SK-N-SH treated with all-trans-retinoic acid at 6 μM for 48 hours (cell line): ENCODE measurements around the gene KCNQ5.

Source experiments
- ATAC-seq: fragments of 200-7000 bp; cut with Tn5 transposase; 3 replicates; pipeline ENCODE4 v1.9.1; 2020; ENCODE audit warnings: mild to moderate bottlenecking, moderate library complexity
- BACH2 ChIP-seq: fragments of 250-450 bp; sonication (Bioruptor Pico); IDR thresholded peaks from 2 replicates; pipeline ENCODE4 v1.9.0; 2021; ENCODE audit warnings: mild to moderate bottlenecking, borderline replicate concordance
- CREB5 ChIP-seq: fragments of 250-450 bp; sonication (Bioruptor Pico); IDR thresholded peaks from 2 replicates; pipeline ENCODE4 v1.5.1; 2020; ENCODE audit warnings: low read depth, mild to moderate bottlenecking, moderate library complexity
- CSDC2 ChIP-seq: fragments of 250-450 bp; sonication (Bioruptor Pico); IDR thresholded peaks from 2 replicates; pipeline ENCODE4 v1.5.0; 2020; ENCODE audit warnings: mild to moderate bottlenecking, moderate library complexity
- CSRNP3 ChIP-seq: fragments of 250-450 bp; sonication (Bioruptor Pico); IDR thresholded peaks from 2 replicates; pipeline ENCODE4 v1.5.1; 2021; ENCODE audit warnings: mild to moderate bottlenecking, moderate library complexity
- ESRRG ChIP-seq: fragments of 250-450 bp; sonication (Bioruptor Pico); IDR thresholded peaks from 2 replicates; pipeline ENCODE4 v1.6.1; 2021; ENCODE audit warnings: mild to moderate bottlenecking
- GLIS3 ChIP-seq: fragments of 250-450 bp; sonication (Bioruptor Pico); IDR thresholded peaks from 2 replicates; pipeline ENCODE4 v1.5.0; 2020; ENCODE audit warnings: mild to moderate bottlenecking, moderate library complexity
- ISL1 ChIP-seq: fragments of 250-450 bp; sonication (Bioruptor Pico); IDR thresholded peaks from 2 replicates; pipeline ENCODE4 v2.1.2; 2022; ENCODE audit warnings: mild to moderate bottlenecking, moderate library complexity
- OSR1 ChIP-seq: fragments of 250-450 bp; sonication (Bioruptor Pico); IDR thresholded peaks from 2 replicates; pipeline ENCODE4 v1.8.0; 2022; ENCODE audit warnings: moderate library complexity, mild to moderate bottlenecking, inconsistent platforms
- PATZ1 ChIP-seq: fragments of 250-450 bp; sonication (Bioruptor Pico); IDR thresholded peaks from 2 replicates; pipeline ENCODE4 v1.8.0; 2020; ENCODE audit warnings: mild to moderate bottlenecking, moderate library complexity, borderline replicate concordance
- POU6F1 ChIP-seq: fragments of 250-450 bp; sonication (Bioruptor Pico); IDR thresholded peaks from 2 replicates; pipeline ENCODE4 v1.8.0; 2021; ENCODE audit warnings: low read depth, mild to moderate bottlenecking, moderate library complexity, borderline replicate concordance
- PPARA ChIP-seq: fragments of 250-450 bp; sonication (Bioruptor Pico); IDR thresholded peaks from 2 replicates; pipeline ENCODE4 v1.5.0; 2020; ENCODE audit warnings: mild to moderate bottlenecking, borderline replicate concordance
- RARB ChIP-seq: fragments of 250-450 bp; sonication (Bioruptor Pico); IDR thresholded peaks from 2 replicates; pipeline ENCODE4 v1.8.0; 2021; ENCODE audit warnings: mild to moderate bottlenecking, moderate library complexity
- SNAI2 ChIP-seq: fragments of 250-450 bp; sonication (Bioruptor Pico); IDR thresholded peaks from 2 replicates; pipeline ENCODE4 v1.5.0; 2020; ENCODE audit warnings: mild to moderate bottlenecking, moderate library complexity
- TCF4 ChIP-seq: fragments of 250-450 bp; sonication (Bioruptor Pico); IDR thresholded peaks from 2 replicates; pipeline ENCODE4 v1.8.0; 2021; ENCODE audit warnings: mild to moderate bottlenecking, moderate library complexity, borderline replicate concordance
- TOX ChIP-seq: fragments of 250-450 bp; sonication (Bioruptor Pico); IDR thresholded peaks from 2 replicates; pipeline ENCODE4 v1.8.0; 2021; ENCODE audit warnings: mild to moderate bottlenecking, moderate library complexity, borderline replicate concordance
- TSHZ2 ChIP-seq: fragments of 250-450 bp; sonication (Bioruptor Pico); IDR thresholded peaks from 2 replicates; pipeline ENCODE4 v1.5.0; 2020; ENCODE audit warnings: mild to moderate bottlenecking, moderate library complexity
- ZFP3 ChIP-seq: fragments of 250-450 bp; sonication (Bioruptor Pico); IDR thresholded peaks from 2 replicates; pipeline ENCODE4 v1.5.0; 2020; ENCODE audit warnings: mild to moderate bottlenecking, moderate library complexity
- ZNF565 ChIP-seq: fragments of 450-650 bp; formaldehyde crosslinking; conservative IDR thresholded peaks from 2 replicates; pipeline ENCODE4 v1.5.0; 2020; ENCODE audit warnings: low read depth, mild to moderate bottlenecking, moderate library complexity
- ZNF70 ChIP-seq: fragments of 450-650 bp; formaldehyde crosslinking; IDR thresholded peaks from 2 replicates; pipeline ENCODE4 v1.5.0; 2020; ENCODE audit warnings: mild to moderate bottlenecking, moderate library complexity
- ZNF8 ChIP-seq: fragments of 450-650 bp; formaldehyde crosslinking; IDR thresholded peaks from 2 replicates; pipeline ENCODE4 v1.5.0; 2020; ENCODE audit warnings: mild to moderate bottlenecking, moderate library complexity

Gene KCNQ5

GRCh38 chr6:72863131-72863530 is 241.3 kb downstream of the KCNQ5 start:
- TF ChIP-seq PPARA (CRISPR knock-in tag) (no peak), BACH2 (CRISPR knock-in tag) (no peak), ZNF8 (CRISPR knock-in tag) (no peak), CSDC2 (CRISPR knock-in tag) (no peak), ESRRG (no peak), CSRNP3 (CRISPR knock-in tag) (no peak), ISL1 (CRISPR knock-in tag) (no peak), GLIS3 (CRISPR knock-in tag) (no peak), ZFP3 (no peak)
- no peak for ATAC-seq

- TF ChIP-seq ZFP3 (no peak), TSHZ2 (CRISPR knock-in tag) (no peak), CSRNP3 (CRISPR knock-in tag) (no peak), ZNF565 (CRISPR knock-in tag) (no peak), BACH2 (CRISPR knock-in tag) (no peak), TOX (CRISPR knock-in tag) (no peak), GLIS3 (CRISPR knock-in tag) (no peak), SNAI2 (CRISPR knock-in tag) (no peak), OSR1 (CRISPR knock-in tag) (no peak), RARB (CRISPR knock-in tag) (no peak), ESRRG (no peak), ISL1 (CRISPR knock-in tag) (no peak), PATZ1 (CRISPR knock-in tag) (no peak)
- TF ChIP-seq, all 23 proteins: peak for 0
- no peak for ATAC-seq
Measured at GRCh38 chr6:72864236-72864635, 242.4 kb downstream of the KCNQ5 start.

- ATAC-seq: no peak
- no peak for TF ChIP-seq SNAI2 (CRISPR knock-in tag)
- TF ChIP-seq ZNF70 (CRISPR knock-in tag): no peak
- no peak for TF ChIP-seq CREB5 (CRISPR knock-in tag)
- no peak for TF ChIP-seq POU6F1 (CRISPR knock-in tag)
- TF ChIP-seq TCF4 (CRISPR knock-in tag): no peak
- TF ChIP-seq TOX (CRISPR knock-in tag): no peak
- no peak for TF ChIP-seq TSHZ2 (CRISPR knock-in tag)
Measured at GRCh38 chr6:72864799-72865198, 242.9 kb downstream of the KCNQ5 start.
